GM21786 (cell line): ENCODE results near the gene ZNFX1.
"Not testable (repeated sequence)": the region's sequence is repeated elsewhere in the genome, so short reads cannot be mapped to it uniquely, and the experiment has no call there.

ENCODE experiments used
- ATAC-seq: cut with Tn5 transposase; IDR thresholded peaks from one replicate; pipeline ENCODE4 v1.9.1; 2021; ENCODE audit not compliant: unreplicated experiment

The ZNFX1 gene

DNA sequence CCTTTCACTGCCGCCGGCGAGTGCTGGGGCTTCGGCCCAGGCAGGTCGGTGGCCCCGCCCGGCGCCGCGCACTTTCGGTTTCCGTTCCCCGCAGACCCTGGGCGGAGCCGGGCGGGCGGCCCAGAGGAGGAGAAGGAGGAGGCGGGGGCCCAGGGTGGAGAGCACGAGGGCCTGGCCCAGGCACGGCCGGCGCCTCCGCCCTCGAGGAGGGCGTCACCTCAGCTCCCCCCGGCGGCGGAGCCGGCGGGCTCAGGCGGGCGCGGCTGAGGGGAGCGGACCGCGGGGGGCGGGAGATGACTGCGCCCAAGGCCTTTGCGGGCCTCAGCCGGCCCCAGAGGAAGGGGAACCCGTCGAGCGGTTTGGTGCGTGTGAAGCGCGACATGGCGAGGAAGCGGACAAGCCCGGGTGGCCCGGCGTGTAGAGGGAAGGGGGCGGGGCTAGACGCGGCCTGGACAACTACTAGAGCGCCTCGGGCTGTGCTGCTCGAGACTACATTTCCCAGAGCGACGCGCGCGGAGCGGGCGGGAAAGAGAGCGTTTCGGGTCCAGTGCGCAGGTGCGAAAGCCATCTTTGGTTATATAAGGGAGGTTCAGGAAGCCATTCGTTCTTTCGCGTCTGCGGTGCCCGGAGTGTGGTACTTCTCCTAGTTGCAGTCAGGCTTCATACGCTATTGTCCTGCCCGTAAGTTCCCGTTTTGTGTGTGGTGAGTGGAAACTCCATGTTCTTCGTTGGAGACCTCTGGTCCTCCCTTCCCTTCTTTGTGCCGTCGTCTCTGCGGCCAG is at the start of gene ZNFX1:
TSS of gene ZNFX1 (minus strand) at position 22 of the 782 bp plus-strand sequence. CDS start 2,218 bp downstream, outside the sequence.
- peak; percentile 80 for ATAC-seq

DNA sequence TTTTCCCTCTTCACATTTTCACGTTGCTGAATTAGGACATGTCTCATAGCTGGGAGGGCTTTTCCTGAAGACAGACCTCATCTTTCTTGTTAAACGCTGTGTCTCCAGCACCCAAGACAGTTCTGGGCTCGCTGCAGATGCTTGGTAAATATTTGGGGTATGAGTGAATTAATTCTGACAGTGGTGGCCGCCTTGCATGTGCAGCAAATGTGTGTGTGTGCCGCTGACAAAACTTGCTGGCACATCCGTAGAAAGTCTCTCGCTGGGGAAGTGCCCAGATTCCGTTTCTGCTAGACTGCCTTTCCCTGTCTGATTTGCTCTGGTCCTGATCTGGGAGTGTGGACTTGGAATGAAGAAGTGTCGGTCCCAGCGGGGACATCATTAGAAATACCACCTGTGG is 48.2 kb upstream of the ZNFX1 start:
- ATAC-seq: no peak

DNA sequence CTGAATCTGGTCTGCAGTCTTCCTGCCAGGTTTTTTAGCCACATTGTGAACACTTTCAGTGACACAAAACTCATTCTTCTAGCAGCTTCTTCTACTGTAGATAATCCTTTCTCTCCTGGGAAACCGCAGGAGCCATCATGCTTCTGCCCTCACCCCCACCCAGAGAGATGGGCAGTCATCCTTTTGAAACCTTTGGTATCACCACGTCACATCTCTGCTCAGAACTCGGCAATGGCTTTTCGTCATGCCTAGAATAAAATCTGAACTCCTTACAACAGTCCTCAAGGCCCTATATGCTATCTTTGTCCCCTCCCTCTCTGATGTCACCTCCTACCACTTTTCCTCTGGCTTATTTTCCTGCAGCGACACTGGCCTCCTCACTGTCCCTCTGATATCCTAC is 46.4 kb upstream of the ZNFX1 start:
- ATAC-seq: no peak

GRCh38 chr20:49323622-49324238 is 45.9 kb upstream of the ZNFX1 start:
- no peak for ATAC-seq

- ATAC-seq: no peak
Observed at GRCh38 chr20:49320460-49320859, 42.6 kb upstream of the ZNFX1 start.

- ATAC-seq: no peak
Observed at GRCh38 chr20:49319208-49319809, 41.5 kb upstream of the ZNFX1 start.

GRCh38 chr20:49318430-49319207 is 40.8 kb upstream of the ZNFX1 start:
- ATAC-seq: no peak

GRCh38 chr20:49318091-49318429 is 40.2 kb upstream of the ZNFX1 start:
- ATAC-seq: no peak

DNA sequence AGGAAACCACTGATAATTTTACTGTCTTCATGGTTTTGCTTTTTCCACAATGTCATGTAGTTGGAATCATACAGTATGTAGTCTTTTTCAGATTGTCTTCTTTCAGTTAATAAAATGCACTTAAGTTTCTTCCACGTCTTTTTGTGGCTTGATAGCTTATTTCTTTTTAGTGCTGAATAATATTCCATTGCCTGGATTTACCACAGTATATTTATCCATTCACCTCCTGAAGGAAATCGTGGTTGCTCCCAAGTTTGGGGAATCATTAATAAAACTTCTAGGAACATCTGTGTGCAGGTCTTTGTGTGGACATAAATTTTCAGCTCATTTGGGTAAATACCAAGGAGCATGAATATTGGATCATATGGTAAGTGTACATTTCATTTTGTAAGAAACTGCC is 38.8 kb upstream of the ZNFX1 start:
- ATAC-seq: no peak

GRCh38 chr20:49315580-49315979 is 37.7 kb upstream of the ZNFX1 start:
- ATAC-seq: no peak

DNA sequence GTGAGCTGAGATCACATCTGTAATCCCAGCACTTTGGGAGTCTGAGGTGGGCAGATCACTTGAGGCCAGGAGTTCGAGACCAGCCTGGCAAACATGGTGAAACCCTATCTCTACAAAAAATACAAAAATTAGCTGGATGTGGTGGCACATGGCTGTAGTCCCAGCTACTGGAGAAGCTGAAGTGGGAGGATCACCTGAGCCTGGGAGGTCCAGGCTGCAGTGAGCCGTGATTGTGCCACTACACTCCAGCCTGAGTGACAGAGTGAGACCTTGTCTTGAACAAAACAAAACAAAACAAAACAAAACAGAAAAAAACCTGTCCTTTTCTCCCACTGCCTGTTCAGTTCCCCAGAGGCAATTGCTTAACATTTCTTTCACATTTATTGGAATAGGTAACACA is 36.2 kb upstream of the ZNFX1 start:
- not testable (repeated sequence) for ATAC-seq

DNA sequence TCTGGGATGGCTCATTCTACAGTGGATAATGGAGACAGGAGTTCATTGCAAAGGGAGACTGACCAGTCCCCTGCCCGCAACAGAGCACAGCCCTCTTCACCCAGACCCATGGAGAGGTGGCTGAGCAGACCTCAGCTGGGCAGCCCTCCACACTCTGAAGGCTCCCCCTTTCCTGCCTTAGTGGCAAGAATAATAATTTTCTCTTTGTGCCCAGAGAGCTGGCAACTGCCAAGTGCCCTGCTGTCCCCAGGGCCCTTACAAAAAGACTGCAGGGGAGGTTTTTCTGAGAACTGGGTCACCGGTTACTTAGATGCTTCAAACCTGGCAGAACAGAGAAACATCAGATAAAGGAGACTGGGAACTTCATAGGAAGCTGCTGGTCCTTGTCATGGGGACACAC is 35.4 kb upstream of the ZNFX1 start:
- ATAC-seq: no peak

- no peak for ATAC-seq
Observed at GRCh38 chr20:49312661-49313060, 34.8 kb upstream of the ZNFX1 start.

DNA sequence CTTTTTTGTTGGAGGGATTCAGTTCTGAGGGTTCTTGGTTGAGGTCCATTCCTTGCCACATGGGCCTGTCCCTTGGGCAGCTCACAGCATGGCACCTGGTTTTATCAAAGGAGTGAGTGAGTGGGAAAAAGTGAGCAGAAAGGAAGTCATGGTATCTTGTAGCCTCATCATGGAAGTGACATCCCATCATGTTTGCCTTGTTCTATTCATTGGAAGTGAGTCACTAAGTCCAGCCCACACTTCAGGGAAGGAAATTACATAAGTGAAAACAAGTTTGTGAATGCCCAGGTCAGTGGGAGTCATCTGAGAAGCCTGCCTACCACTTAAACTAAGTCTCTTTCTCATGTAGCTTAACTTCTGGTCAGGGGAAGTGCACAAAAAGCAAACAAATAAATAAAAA is 32.8 kb upstream of the ZNFX1 start:
- no peak for ATAC-seq

DNA sequence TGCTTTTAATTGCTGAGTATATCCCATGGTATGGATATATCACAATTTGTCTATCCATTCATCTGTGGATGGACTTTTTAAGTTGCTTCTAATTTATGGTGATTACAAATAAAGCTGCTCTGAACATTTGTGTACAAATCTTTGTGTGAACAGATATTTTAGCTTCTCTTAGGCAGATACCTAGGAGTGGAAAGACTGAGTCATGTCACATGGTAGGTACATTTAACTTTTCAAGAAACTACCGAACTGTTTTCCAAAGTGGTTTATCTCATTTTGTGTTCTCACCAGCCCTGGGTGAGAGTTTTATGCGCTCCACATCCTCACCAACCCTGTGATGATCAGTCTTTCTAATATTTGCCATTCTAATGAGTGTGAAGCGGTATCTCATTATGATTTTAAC is 31.0 kb upstream of the ZNFX1 start:
- no peak for ATAC-seq

GRCh38 chr20:49306903-49307620 is 29.2 kb upstream of the ZNFX1 start:
- ATAC-seq: no peak

DNA sequence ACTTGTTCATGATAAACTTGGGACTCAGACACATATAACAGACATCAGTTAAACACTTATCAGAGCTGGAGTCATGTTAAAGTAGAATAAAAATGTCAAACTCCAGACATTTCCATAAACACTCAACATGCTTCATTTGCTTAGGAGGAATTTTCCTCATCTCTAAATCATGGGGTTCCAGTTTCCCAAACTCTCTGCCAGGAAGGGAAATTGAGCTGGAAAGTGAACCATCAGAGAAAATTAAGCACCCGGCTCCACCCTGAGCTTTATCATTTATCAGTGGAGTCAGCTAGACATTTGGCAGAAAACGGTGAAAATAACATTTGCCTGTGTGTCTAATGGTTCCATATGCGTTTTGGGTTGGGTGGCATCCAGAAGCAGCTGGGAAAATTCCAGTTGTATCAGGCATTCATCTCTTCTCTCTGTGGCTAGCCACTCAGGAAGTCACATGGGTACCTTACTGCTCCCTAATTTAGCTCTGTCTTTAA is 25.3 kb upstream of the ZNFX1 start:
- ATAC-seq: no peak

DNA sequence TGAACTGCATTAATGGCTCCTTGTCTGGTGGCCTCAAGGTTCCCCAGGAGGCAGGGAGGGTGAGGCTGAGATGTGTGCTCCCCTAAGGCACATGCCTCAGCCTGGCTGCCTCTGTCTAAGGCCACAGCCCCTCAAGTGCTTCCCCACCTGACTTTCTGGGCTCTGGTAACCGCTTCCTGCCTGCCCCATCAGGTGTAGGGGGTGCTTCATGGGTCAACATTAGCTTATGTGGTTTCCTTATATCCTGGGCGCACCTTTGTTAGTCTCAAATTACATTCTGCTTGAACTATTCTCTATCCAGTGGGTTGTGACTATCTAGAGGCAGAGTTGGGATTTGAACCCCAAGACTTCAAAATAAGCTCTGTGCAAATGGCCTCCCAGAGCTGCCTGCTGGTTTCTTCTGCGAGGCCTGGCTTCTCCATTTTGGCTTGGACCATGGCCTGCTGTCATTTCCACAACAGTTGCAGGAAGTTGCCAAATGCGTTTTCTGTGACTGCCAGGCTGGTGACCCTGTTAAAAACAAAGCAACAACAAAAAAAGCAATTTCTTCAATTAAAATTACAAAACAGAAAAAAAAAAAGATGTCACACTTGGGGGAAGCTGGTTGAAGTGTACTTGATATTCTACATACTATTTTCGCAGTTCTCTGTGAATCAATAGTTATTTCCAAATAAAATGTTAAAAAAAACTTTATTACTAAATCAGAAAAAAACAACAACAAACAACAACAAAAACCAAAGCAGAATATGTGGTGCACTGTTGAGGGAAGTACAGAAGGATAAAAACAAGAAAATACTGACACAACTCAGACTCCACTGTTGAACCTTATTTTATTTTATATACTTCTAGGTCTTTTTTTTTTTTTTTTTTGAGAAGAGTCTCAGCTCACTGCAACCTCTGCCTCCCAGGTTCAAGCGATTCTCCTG is 20.0 kb upstream of the ZNFX1 start:
- ATAC-seq: no peak

- not testable (repeated sequence) for ATAC-seq
Observed at GRCh38 chr20:49294002-49294654, 16.3 kb upstream of the ZNFX1 start.
